Stimulated activated CD8-positive, alpha-beta memory T cell treated with anti-CD3 and anti-CD28 coated beads, Interleukin-2, amount 100 ng/mL, for 1 hour (primary cell): Measurements from ENCODE around the gene THADA.

Experiments
- DNase-seq, 2 donors: peaks; one replicate each; pipeline ENCODE4 v3.0.0-alpha.2; 2020; ENCODE audit warnings: low read depth in 2 of 2

THADA gene

GRCh38 chr2:43224571-43225092, 371.2 kb downstream of the THADA start:
- peak in 1 of 2 donors; percentile 33 for DNase-seq

- DNase-seq: peak; percentile 43 to 59
Measured at GRCh38 chr2:43224131-43224570, 371.7 kb downstream of the THADA start.

- DNase-seq: no peak
Measured at GRCh38 chr2:43223521-43224001, 372.3 kb downstream of the THADA start.

- no peak for DNase-seq
Measured at GRCh38 chr2:43222475-43223309, 373.1 kb downstream of the THADA start.

- DNase-seq: peak in 1 of 2 donors; percentile 19
Measured at GRCh38 chr2:43221763-43222474, 373.9 kb downstream of the THADA start.

- DNase-seq: no peak
Measured at GRCh38 chr2:43221124-43221762, 374.6 kb downstream of the THADA start.

- DNase-seq: no peak
Measured at GRCh38 chr2:43220760-43221123, 375.1 kb downstream of the THADA start.

GRCh38 chr2:43220229-43220751, 375.5 kb downstream of the THADA start:
- no peak for DNase-seq

GRCh38 chr2:43219383-43220228, 376.2 kb downstream of the THADA start:
- DNase-seq: peak; percentile 55 to 56

GRCh38 chr2:43218702-43219382, 377.0 kb downstream of the THADA start:
- DNase-seq: peak; percentile 61 to 67

GRCh38 chr2:43218155-43218701, 377.6 kb downstream of the THADA start:
- no peak for DNase-seq

- no peak for DNase-seq
Measured at GRCh38 chr2:43217228-43218154, 378.3 kb downstream of the THADA start.

GRCh38 chr2:43216629-43217028, 379.2 kb downstream of the THADA start:
- DNase-seq: no peak

- no peak for DNase-seq
Measured at GRCh38 chr2:43215673-43216255, 380.1 kb downstream of the THADA start.

GRCh38 chr2:43214253-43214652, 381.6 kb downstream of the THADA start:
- DNase-seq: no peak

GRCh38 chr2:43212931-43213330, 382.9 kb downstream of the THADA start:
- no peak for DNase-seq

- DNase-seq: no peak
Measured at GRCh38 chr2:43212216-43212835, 383.5 kb downstream of the THADA start.
